NCI-H2107 treated with DMSO at 0.1 percent for 48 hours (cell line): Measurements from ENCODE around the gene MOCOS.

ENCODE experiments used
- DNase-seq: peaks from one replicate; lab custom pipeline; 2025; ENCODE audit not compliant: unreplicated experiment; lab: John Stamatoyannopoulos, UW

MOCOS gene

GRCh38 chr18:36302676-36303075 lies 115.4 kb downstream of the MOCOS start:
- no peak for DNase-seq

GRCh38 chr18:36303211-36303844 lies 116.0 kb downstream of the MOCOS start:
- DNase-seq: no peak

- no peak for DNase-seq
These were observed 117.4 kb downstream of the MOCOS start for GRCh38 chr18:36304723-36305122.

GRCh38 chr18:36305375-36305774 lies 118.1 kb downstream of the MOCOS start:
- no peak for DNase-seq

GRCh38 chr18:36307513-36307912 lies 120.2 kb downstream of the MOCOS start:
- DNase-seq: no peak

- no peak for DNase-seq
These were observed 121.6 kb downstream of the MOCOS start for GRCh38 chr18:36308711-36309435.

- no peak for DNase-seq
These were observed 122.4 kb downstream of the MOCOS start for GRCh38 chr18:36309436-36310391.

GRCh38 chr18:36311026-36311570 lies 123.8 kb downstream of the MOCOS start:
- no peak for DNase-seq

- DNase-seq: no peak
These were observed 125.6 kb downstream of the MOCOS start for GRCh38 chr18:36312806-36313395.

GRCh38 chr18:36314098-36314497 lies 126.8 kb downstream of the MOCOS start:
- no peak for DNase-seq

GRCh38 chr18:36314754-36315153 lies 127.5 kb downstream of the MOCOS start:
- DNase-seq: no peak

- no peak for DNase-seq
These were observed 128.4 kb downstream of the MOCOS start for GRCh38 chr18:36315736-36316135.

- DNase-seq: no peak
These were observed 128.9 kb downstream of the MOCOS start for GRCh38 chr18:36316246-36316645.
